Endothelial cell of umbilical vein (primary cell): ENCODE measurements around the gene ACTG1. TPM values are rescaled to one million over a fixed set of nuclear protein-coding genes. Genes with fewer than 3 reads are reported as not detected.

Experiments
- BruUV-seq: library from RNA; stranded (reverse); fragments of 400-500 nt; replicated peaks from 2 replicates; lab custom pipeline; 2021; lab: Mats Ljungman, UMichigan
- CTCF ChIA-PET: fragments of 300-600, 350-600 bp; sonication (Branson Sonifier 250); formaldehyde crosslinking; loops from one replicate; lab custom pipeline; 2021; ENCODE audit warnings: antibody characterized with exemption, inconsistent platforms; lab: Charles Lee
- POLR2A ChIA-PET: fragments of 300-600, 350-600 bp; sonication (Branson Sonifier 250); formaldehyde crosslinking; loops from one replicate; lab custom pipeline; 2021; ENCODE audit warnings: antibody characterized with exemption, inconsistent platforms; lab: Charles Lee
- DNase-seq: peaks from one replicate; pipeline ENCODE4 v3.0.0-alpha.2; 2011; ENCODE audit warnings: low read depth, low spot score
- FAIRE-seq: peaks from 2 replicates; lab custom pipeline; 2011; peaks lifted over from hg19 to GRCh38; lab: Jason Lieb, UNC
- H2AFZ ChIP-seq: 2 replicates; pipeline ENCODE4 v1.6.0; 2012; ENCODE audit warnings: low read depth, low read length, control low read depth, inconsistent platforms
- H3K27ac ChIP-seq: 2 replicates; pipeline ENCODE4 v1.5.1; 2011; ENCODE audit warnings: low read depth, mild to moderate bottlenecking, control low read depth, low read length, moderate library complexity; ENCODE audit not compliant: insufficient read depth
- H3K27me3 ChIP-seq, 2 experiments: 2 replicates each; pipeline versions ENCODE4 v1.6.0 to v1.6.1; 2011; ENCODE audit warnings: low read length in 2 of 2, mixed read lengths in 1 of 2; ENCODE audit not compliant: control insufficient read depth in 2 of 2, insufficient read depth in 2 of 2
- H3K36me3 ChIP-seq, 2 experiments: 2 replicates in 1 of 2; 3 replicates in 1 of 2; pipeline ENCODE4 v1.5.1; 2011; ENCODE audit warnings: low read length in 2 of 2, mild to moderate bottlenecking in 1 of 2, moderate library complexity in 1 of 2; ENCODE audit not compliant: control insufficient read depth in 2 of 2, insufficient read depth in 2 of 2; ENCODE audit errors: extremely low read depth in 1 of 2
- H3K4me1 ChIP-seq: 3 replicates; pipeline ENCODE4 v1.5.1; 2011; ENCODE audit warnings: mild to moderate bottlenecking, low read length; ENCODE audit not compliant: control insufficient read depth, insufficient read depth; ENCODE audit errors: extremely low read depth
- H3K4me2 ChIP-seq: 2 replicates; pipeline ENCODE4 v1.6.1; 2011; ENCODE audit warnings: low read length, control low read depth, mixed read lengths; ENCODE audit not compliant: insufficient read depth
- H3K4me3 ChIP-seq, 3 experiments: fragments of 200-600 bp in 1 of 3; sonication (generic), shearing (Covaris generic) in 1 of 3; replicated peaks in 1 of 3; 2 replicates each; pipeline ENCODE4 v1.5.1; 2011 to 2016; ENCODE audit warnings: control low read depth in 3 of 3, low read length in 3 of 3, mild to moderate bottlenecking in 2 of 3, inconsistent platforms in 1 of 3, low read depth in 1 of 3, moderate library complexity in 1 of 3; ENCODE audit not compliant: insufficient read depth in 1 of 3
- H3K79me2 ChIP-seq: 2 replicates; pipeline ENCODE4 v1.6.0; 2012; ENCODE audit warnings: low read length, inconsistent platforms; ENCODE audit not compliant: control insufficient read depth, insufficient read depth
- H3K9ac ChIP-seq: replicated peaks from 2 replicates; pipeline ENCODE3; 2011; ENCODE audit warnings: low read length, control low read depth; ENCODE audit not compliant: insufficient read depth; ENCODE audit errors: extremely low read depth
- H3K9me1 ChIP-seq: replicated peaks from 3 replicates; pipeline ENCODE4 v1.6.0; 2011; ENCODE audit warnings: mild to moderate bottlenecking, low read length; ENCODE audit not compliant: control insufficient read depth, insufficient read depth; ENCODE audit errors: extremely low read depth
- H3K9me3 ChIP-seq: replicated peaks from 2 replicates; pipeline ENCODE4 v1.5.1; 2012; ENCODE audit warnings: low read length, inconsistent platforms; ENCODE audit not compliant: control insufficient read depth, insufficient read depth
- H4K20me1 ChIP-seq: replicated peaks from 2 replicates; pipeline ENCODE3; 2011; ENCODE audit warnings: mild to moderate bottlenecking, low read length; ENCODE audit not compliant: control insufficient read depth, insufficient read depth; ENCODE audit errors: extremely low read depth
- CTCF ChIP-seq, 2 donors: IDR thresholded peaks; 1 replicate in 1 of 2; 2 replicates in 1 of 2; pipeline ENCODE4 v1.5.1; 2011; ENCODE audit warnings: low read length in 2 of 2, mild to moderate bottlenecking in 2 of 2, moderate library complexity in 2 of 2, control low read depth in 1 of 2, inconsistent platforms in 1 of 2, low read depth in 1 of 2; ENCODE audit not compliant: insufficient read depth in 1 of 2; ENCODE audit errors: extremely low read depth in 1 of 2
- GATA2 ChIP-seq: IDR thresholded peaks from 2 replicates; pipeline ENCODE4 v1.7.0; 2011; ENCODE audit warnings: low read depth, mild to moderate bottlenecking, moderate library complexity, mixed read lengths, low read length; ENCODE audit not compliant: insufficient read length, insufficient read depth
- MAX ChIP-seq: IDR thresholded peaks from 2 replicates; pipeline ENCODE4 v1.6.1; 2011; ENCODE audit not compliant: insufficient read depth, insufficient read length
- MYC ChIP-seq: IDR thresholded peaks from one replicate; pipeline ENCODE4 v1.6.1; 2011; ENCODE audit warnings: mild to moderate bottlenecking, low read depth, low read length
- POLR2A ChIP-seq: IDR thresholded peaks from 2 replicates; pipeline ENCODE4 v1.6.1; 2012; ENCODE audit warnings: low read depth, mild to moderate bottlenecking, control low read depth, low read length
- POLR2AphosphoS5 ChIP-seq: IDR thresholded peaks from 2 replicates; pipeline ENCODE4 v1.6.1; 2012; ENCODE audit warnings: low read depth, mild to moderate bottlenecking, control low read depth, low read length, moderate library complexity; ENCODE audit not compliant: insufficient read depth
- dilution Hi-C: fragments of 300-500 bp; cut with MboI; formaldehyde crosslinking; loops from one replicate; pipeline ENCODE4 v1.15.0; 2019; ENCODE audit warnings: low sequenced_read_pairs; ENCODE audit not compliant: extremely low pct_ligation_motif_present
- intact Hi-C: fragments of 100-400 bp; cut with micrococcal nuclease; formaldehyde crosslinking; loops from one replicate; pipeline ENCODE4 v1.10.0; 2022
- polyA plus RNA-seq, 4 experiments: library from polyadenylated mRNA; depleted of rRNA in 3 of 4; stranded (reverse) in 3 of 4; unstranded in 1 of 4; fragments of >200 nt; gene quantifications; 2 replicates each; pipeline versions ENCODE4 v1.2.1 to v1.2.3, GENCODE V29; 2011 to 2012; ENCODE audit warnings: missing spikeins in 1 of 4
- total RNA-seq: library from RNA; stranded (reverse); gene quantifications from 2 replicates; pipeline ENCODE4 v1.2.3, GENCODE V29; 2021

ACTG1 gene
- total and polyA plus RNA-seq, 2 donors (not counting 3 experiments of a cell fraction or from before 2014, with no cell fraction given): 6,127 to 10,663 TPM

- Histone ChIP-seq H3K9me1 (no peaks in the 10 kb centered on the region), H3K4me1 (no peaks in the 10 kb centered on the region), H3K27me3 (no peaks in the 10 kb centered on the region), H3K4me3 (no peak overlapping the region), H3K79me2 (no peaks in the 10 kb centered on the region), H3K27ac (no peak overlapping the region), H3K36me3 (peaks cover 0 to under 1% of the 10 kb centered on the region in 2 experiments), H3K9me3 (no peaks in the 10 kb centered on the region), H4K20me1 (no peaks in the 10 kb centered on the region), H2AFZ (no peak overlapping the region), H3K9ac (no peak overlapping the region), H3K4me2 (no peak overlapping the region)
- DNase-seq (no peak), FAIRE-seq (no peak)
- dilution Hi-C loops: no loop called here
- BruUV-seq: no TSS peak
- ChIA-PET POLR2A (interaction anchor here (1.3 kb wide), 1 partner anchor 9 kb away, joined by 4 read pairs; the partner anchor contains the start of gene ACTG1), CTCF (no interaction called here)
- intact Hi-C loops: no loop called here
- TF ChIP-seq POLR2A (no peak), MYC (no peak), MAX (no peak), GATA2 (no peak), CTCF (IDR thresholded peaks at IDR 0.05; ENCODE audit: extremely low read depth in 1 of 2, insufficient read depth in 1 of 2, low read depth in 1 of 2, low read length in 2 of 2) (no peak), POLR2AphosphoS5 (no peak)
Observed at GRCh38 chr17:81503619-81504018, 9.0 kb downstream of the ACTG1 start.
